Skin epidermis (tissue), 12 donors: Measurements from ENCODE around the gene RAD1.

Experiments used
- H3K27ac ChIP-seq, 21 experiments: fragments of 200-600 bp; sonication (generic) in 11 of 21; one replicate each; pipeline ENCODE4 v1.5.0; 2020; ENCODE audit warnings: mild to moderate bottlenecking in 3 of 21, inconsistent platforms in 2 of 21, moderate library complexity in 2 of 21
- H3K4me3 ChIP-seq, 7 experiments: fragments of 200-600 bp; sonication (generic) in 2 of 7; one replicate each; pipeline ENCODE4 v1.5.0; 2020; ENCODE audit warnings: inconsistent platforms in 2 of 7, mild to moderate bottlenecking in 2 of 7, moderate library complexity in 1 of 7

Gene RAD1

DNA sequence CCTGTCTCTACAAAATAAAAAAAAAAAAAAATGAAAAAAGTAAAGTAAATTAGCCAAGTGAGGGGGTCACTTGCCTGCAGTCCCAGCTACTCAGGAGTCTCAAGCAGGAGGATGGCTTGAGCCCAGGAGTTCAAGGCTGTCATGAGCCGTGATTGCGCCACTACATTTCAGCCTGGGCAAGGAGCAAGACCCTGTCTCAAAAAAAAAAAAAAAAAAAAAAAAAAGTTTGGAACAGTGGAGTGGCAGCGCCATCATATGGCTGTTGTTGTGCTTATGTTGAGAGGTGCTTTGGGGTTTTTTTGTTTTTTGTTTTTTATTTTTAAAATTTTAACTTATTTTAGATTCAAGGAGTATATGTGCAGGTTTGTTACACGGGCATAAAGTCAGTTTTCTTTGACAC lies 3.8 kb upstream of the RAD1 start:
- no peak overlapping the region for H3K27ac ChIP-seq
- no peak overlapping the region for H3K4me3 ChIP-seq

DNA sequence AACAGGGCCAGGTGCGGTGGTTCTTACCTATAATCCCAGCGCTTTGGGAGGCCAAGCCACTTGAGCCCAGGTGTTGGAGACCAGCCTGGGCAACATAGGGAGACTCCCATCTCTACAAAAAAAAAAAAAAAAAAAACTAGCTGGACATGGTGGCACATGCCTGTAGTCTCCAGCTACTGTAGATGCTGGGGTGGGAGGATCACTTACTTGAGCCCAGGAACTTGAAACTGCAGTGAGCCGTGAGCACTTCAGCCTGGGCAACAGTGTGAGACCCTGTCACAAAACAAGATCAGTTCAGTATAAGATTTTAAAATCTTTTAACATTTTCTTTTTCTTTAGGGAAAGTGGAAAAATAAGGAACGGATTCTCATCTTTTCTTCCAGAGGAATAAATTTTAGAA lies 2.7 kb upstream of the RAD1 start:
- Histone ChIP-seq H3K4me3 (no peak overlapping the region), H3K27ac (no peak overlapping the region)

DNA sequence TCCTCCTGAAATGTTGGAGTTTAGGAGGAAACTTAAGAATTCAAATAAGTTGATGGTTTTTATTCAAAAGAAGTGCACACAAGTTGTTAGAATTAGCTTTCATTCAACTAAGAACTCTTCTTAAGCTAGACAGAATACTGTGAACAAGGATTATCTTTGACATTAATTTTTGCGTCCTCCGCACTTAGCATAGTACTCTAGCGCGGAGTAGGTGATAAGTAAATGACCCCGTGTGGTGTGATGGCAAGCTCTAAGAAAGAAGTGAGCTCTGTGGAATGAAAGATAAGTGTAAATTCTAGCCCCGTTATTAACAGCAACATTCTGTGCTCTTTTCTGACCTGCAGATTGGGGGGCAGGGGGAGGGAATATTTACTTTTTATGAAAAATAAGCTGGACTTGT lies 1.2 kb upstream of the RAD1 start:
- H3K27ac ChIP-seq = peak overlapping the region in 5 of 21 experiments; percentile 28 to 93 (median 87)
- peak overlapping the region; percentile 65 to 96 (median 78) for H3K4me3 ChIP-seq

DNA sequence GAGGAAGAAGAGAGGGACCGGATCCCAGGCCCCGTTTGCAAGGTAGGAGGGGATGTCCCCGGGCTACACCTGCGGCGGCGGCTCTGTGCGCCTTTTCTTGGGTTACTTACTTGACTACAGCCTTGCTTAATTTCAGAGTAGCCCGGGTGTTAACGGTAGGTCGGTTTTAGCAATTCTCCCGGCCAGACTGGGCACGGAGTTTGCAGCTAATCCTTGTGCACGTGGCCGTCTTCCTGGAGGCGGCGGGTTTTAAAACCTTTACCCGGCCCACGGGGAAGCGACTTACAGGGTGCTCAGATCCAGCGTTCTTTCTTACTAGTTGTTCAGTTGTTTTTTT lies 520 bp upstream of the RAD1 start:
- Histone ChIP-seq H3K27ac (peak overlapping the region; percentile 67 to 95 (median 82)), H3K4me3 (peak overlapping the region; percentile 65 to 96 (median 78))

DNA sequence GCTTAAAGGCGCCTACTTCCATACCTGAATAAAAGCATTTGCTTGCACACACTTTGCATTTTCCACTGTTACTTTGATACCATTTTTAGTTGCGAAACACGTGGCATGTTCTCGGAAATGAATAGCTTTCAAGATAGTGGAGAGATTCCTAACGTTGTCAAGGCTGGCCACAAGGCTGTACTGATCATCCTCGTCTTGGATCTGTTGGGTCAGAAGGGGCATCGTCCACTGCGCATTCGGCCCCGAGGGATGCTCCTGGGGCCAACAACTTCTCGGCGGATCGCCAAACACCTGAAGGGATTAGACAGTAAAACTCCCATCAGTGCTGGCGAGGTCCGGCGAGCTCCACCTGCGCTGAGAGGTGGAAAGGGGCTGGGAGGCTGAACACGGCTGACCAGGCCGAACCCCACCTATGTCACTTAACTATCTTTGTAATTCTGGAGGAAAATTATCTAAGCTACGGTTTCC lies 599 bp downstream of the RAD1 start:
- Histone ChIP-seq H3K4me3 (peak overlapping the region; percentile 65 to 96 (median 78)), H3K27ac (peak overlapping the region in 20 of 21 experiments; percentile 67 to 95 (median 83))

DNA sequence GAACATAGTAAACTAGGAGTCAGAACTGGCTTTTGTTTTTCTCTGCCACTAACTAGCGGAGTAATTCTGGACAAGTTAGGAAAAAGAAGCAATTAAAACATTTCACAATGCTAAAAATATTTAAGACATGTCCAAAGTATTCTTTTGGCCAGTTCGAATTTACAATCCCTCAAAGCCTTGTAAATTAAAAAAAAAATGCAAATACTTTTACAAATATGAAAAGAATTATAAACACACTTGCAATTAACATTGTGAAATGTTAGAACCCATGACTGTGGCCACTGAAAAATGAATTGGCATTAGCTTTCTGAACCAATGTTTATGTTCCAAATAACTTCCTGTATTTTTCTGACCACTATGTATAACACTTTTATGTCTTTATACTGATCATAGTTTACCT lies 2.2 kb downstream of the RAD1 start:
- Histone ChIP-seq H3K4me3 (no peak overlapping the region), H3K27ac (no peak overlapping the region)

DNA sequence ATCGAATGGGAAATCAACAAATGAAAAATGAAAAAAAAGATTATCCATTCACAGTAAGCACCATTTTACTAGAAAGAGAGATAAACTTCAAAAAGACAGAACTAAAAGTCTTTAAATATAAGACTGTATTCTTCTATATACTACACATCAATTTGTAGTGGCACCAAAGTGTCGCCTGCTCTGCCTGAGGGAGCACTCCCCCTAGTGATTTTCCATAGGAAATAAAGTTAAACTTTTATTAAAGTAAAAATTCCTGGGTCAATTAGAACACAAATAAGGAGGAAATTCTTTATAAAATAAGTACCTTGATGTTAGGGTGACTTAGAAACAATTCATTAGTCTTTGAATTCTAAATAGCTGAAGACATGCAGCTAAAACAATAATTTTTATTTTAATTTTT lies 9.7 kb downstream of the RAD1 start:
- Histone ChIP-seq H3K4me3 (no peak overlapping the region), H3K27ac (no peak overlapping the region)

DNA sequence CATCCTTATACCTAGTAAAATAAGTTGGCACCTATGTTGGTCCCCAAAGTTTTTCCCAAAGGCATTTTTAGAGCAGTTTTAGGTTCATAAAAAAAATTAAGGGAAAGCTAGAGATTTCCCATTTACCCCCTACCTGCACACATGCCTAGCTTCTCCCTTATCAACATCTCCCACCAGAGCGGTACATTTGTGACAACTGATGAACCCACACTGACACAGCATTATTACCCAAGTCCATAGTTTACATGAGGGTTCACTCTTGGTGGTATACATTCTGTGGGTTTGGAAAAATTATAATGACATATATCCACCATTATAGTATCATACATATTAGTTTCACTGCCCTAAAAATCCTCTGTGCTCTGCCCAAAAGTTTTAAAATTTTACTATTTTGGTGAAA lies 12.0 kb downstream of the RAD1 start:
- Histone ChIP-seq H3K4me3 (no peak overlapping the region), H3K27ac (no peak overlapping the region)

DNA sequence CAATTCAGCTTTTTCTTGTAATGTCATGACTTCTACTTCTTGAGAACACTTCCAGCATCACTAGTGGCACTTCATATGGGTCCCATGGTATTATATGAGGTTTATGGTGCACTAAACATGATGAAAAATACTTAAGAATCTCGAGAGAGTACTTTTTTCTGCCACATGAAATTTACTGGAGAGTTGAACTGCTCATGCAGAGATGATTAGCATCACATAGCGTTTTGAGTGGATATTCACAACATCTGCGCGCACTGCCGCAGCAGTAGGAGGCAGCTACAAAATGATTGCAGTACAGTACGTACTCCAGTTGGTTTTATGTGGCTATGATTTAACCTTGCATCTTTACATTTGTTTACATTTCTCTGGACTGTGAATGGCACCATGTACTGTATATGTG lies 14.7 kb downstream of the RAD1 start:
- no peak overlapping the region for H3K4me3 ChIP-seq
- H3K27ac ChIP-seq = no peak overlapping the region

DNA sequence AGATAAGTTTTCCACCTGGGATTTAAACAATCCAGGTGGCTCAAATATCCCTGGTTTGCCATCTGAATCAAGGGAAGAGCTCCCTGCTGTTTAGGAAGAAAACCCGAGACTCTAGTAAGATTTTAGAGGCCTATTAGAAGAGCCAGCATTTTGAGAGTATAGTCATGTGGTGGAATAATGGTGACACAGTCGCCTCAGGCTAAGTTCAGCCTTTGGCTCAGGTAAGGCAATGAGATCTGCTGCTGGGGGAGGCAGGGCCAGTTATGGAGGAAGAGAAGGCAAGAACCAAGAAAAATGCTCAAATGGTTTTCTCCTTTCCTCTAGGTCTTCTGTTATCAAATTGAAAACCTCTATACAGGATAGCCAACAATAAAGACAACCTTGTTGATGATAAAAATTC lies 16.2 kb downstream of the RAD1 start:
- Histone ChIP-seq H3K27ac (no peak overlapping the region), H3K4me3 (no peak overlapping the region)

DNA sequence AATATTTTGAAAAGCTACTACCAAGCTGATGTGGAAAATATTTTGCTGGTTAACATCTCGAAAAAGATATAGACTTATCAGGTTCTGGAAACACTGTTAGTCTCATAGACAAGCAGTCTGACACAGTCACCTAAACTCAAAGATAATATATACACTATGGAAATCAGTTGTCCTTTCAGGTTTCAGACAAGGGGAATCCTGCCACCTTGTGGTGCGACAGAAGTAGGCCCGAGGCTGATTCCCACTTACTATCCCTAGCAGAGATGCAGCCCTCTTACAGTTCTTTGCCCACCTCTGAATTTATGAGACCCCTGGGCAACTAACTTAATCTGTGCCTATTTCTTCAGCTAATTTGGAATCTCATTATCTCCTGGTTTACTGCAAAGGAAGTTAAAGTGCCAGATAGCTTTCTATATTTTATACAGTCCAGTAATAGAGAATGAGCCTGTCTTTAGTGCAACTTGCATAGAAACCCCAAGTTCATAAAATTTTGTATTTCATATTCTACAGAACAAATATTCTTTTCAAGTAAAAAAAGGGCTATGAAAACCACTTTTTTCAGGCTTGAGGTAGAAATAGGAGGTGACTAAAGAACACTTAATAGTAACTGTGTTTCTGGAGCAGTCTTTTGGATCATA lies 16.9 kb downstream of the RAD1 start:
- Histone ChIP-seq H3K27ac (no peak overlapping the region), H3K4me3 (no peak overlapping the region)

DNA sequence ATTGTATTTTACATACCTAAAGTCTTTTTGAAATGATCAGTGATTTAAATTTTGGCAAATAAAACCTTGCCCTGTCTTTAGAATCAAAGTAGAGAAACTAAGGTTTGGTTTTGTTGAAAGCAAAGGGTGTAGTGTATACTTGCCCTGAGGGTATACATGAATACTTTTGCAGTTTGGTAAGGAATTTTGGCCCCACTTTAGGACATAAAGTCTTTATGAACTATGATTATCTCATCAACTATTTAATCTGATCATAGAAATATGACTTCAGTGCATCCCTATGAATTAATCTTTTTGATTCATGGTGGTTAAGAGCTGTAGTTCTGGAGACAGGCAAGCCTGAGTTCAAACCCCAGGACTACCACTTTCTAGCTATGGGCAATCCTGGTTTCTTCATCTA lies 17.7 kb downstream of the RAD1 start:
- H3K4me3 ChIP-seq = no peak overlapping the region
- H3K27ac ChIP-seq = no peak overlapping the region

DNA sequence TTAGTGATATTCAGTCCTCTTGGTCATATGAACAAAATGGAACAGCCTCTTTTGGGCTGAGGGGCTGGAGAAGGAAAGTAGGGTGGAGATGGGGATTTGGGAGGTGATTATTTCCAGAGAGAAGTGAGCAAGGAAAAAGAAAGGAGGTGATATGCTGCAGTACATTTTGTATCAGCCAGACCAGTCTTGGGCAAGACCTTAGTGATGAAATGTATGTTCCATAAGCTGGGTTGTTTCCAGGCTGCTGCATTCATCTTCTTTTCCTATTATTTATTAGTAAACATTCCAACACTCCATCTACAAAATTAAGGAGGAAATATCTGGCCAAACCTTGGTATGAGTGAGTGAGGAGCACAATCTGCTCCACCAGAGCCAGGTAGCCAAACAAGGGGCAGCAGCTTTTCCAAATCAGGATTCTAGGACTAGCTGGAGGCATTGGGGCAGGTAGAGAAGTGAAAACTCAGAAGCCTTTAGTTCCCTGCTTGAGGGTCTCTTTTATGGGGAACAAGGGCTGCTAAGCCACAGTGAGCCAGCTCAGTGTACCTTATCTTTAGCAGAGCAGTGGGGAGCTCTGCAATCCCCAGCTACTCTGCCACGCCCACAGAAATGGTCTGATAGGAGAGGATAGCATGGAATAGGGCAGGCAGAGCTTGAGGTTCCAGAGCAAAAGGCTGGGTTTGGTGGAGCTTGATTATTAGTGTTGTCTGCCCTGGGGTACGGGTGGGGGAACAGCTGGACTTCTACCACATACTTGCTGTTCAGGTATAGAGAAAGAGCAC lies 19.5 kb downstream of the RAD1 start:
- no peak overlapping the region for H3K4me3 ChIP-seq
- no peak overlapping the region for H3K27ac ChIP-seq

DNA sequence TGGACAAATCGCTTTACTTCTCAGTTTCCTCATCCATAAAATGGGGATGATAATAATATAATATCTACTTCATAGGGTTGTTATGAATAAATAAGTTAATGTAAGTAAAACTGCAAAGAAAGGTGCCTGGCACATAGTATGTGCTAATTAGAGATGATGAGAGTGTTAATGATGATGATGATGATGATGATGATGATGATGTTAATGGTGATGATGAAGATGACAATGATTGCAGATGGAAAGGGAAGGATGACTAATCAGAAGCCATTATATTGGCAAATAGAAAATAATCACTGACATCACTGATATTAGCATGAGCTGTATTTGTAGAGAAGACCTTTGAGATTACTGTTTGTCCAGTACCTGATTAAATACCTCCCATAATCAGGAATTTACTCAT lies 20.6 kb downstream of the RAD1 start:
- H3K27ac ChIP-seq = no peak overlapping the region
- no peak overlapping the region for H3K4me3 ChIP-seq

DNA sequence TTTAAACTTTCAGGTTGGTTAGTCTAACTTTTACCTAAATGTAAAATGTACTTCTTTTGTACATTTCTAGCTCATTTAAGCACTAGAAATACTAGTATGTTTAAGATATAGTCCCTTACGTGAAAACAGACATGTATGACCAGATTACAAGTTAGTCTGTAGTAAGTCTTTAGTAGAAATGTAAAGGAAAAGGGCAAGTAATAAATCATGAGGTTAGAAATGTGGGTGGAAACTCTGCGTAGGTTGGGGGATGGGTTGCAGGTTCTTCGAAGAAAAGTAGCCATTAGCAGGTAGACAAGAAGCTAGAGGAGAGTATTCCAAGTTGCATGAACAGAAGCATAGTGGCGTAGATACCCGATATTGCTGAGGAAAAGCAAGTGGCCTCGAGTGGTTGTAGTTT lies 22.9 kb downstream of the RAD1 start:
- Histone ChIP-seq H3K27ac (no peak overlapping the region), H3K4me3 (no peak overlapping the region)

DNA sequence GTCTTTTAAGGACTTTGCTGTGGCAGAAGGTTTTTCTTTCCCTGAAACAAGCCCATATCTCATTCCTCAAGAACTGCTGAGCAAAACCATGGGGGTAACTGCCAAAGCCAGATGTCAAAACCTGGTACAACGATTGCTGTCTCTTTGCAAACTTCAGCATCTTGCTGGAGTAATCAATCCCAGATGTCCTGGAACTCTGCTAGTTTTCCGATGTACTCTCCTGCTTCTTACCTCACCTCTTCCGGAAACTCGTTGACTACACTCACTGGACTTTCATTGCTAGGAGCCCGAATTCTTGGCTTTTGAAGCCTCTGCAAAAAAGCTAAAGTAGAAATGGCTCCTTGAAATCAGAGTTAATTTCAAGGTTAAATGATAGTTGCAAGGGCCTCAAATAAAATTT lies 23.3 kb downstream of the RAD1 start:
- Histone ChIP-seq H3K27ac (no peak overlapping the region), H3K4me3 (no peak overlapping the region)

DNA sequence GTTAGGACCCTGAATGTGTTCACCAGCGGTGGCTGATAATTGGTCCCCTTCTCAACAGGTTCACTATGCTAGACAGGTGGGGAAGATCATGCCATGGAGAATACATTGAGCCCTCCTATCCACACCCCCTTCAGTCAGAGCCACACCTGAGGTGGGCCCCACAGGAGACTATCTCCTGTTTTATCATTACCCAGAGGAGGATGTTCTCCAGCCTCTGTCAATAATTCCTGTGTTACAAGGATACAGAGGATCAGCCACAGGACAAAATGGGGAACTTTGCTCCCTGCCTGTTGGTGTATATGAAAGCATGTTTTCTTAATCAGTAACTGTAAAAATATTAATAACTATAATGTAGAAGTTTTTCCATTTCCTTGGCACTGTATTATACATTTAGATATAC lies 25.9 kb downstream of the RAD1 start:
- no peak overlapping the region for H3K4me3 ChIP-seq
- no peak overlapping the region for H3K27ac ChIP-seq

DNA sequence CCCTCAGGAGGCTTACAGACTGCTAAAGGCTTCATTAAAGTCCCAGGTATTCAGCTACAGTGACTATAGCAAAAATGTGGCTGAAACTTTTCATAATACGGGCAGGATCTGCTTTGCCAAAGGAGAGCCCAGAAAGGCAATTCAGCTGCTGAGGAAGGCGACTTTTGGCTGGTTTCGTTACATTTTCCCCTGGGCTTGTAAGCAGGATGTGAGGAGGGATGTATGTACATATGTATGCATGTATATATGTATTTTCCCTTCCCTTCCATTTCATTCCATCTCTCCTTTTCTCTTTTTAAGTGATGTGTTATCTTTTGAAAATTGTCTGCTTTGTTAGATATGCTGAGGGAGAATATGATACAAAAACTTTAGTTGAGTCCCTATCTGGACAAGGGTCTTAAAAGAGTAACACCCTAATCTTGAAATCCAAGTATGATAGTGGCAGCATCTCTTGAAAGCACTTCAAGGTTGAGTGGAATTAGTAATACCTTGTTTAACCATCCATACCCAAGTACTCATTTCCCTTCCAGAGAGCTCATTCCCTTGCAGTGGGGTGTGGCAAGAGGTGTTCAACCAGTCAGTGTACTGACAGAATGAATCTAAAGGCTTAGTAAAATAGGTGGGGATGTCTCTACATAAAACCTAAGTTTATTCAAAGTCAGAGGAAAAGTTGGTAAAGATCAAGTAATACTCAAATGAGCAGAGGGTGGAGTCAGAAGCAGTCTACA lies 28.7 kb downstream of the RAD1 start:
- H3K4me3 ChIP-seq = no peak overlapping the region

DNA sequence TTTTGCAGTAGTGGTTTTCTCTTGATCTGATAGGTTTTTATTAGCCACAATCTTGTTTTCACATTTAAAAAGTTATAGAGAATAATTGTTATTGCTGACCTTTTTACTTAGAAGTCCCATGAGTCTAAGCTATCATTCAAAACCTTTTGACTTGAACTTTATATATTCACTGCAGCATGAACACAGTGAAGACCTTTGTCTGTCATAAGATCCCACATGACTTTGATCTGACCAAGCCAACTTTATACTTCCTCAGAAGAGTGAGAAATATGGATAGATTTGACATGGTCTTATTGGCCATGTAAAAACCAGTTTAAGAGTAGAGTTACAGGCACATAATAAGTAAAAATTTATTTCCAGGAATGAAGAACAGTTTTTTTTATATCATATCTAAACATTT lies 34.1 kb downstream of the RAD1 start:
- H3K27ac ChIP-seq = peak overlapping the region in 1 of 21 experiments; percentile 41
- no peak overlapping the region for H3K4me3 ChIP-seq

More for the DNA sequence above, 28.7 kb downstream of the RAD1 start:
- H3K27ac ChIP-seq = no peak overlapping the region

DNA sequence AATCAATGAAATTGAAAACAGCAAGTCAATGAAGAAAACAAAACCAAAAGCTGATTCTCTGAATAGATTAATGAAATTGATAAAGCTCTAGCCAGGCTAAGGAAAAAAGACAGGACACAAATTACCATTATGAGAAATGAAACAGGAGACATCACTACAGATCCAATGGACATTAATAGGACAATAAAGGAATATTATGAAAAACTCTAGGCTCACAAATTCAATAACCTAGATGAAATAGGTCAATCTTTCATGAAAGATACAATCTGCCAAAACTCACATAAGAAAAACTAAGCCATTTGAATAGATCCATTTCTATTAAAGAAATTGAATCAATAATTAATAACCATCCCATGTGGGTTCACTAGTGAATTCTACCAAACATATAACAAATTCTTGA lies 39.0 kb downstream of the RAD1 start:
- H3K27ac ChIP-seq = no peak overlapping the region
- H3K4me3 ChIP-seq = no peak overlapping the region

DNA sequence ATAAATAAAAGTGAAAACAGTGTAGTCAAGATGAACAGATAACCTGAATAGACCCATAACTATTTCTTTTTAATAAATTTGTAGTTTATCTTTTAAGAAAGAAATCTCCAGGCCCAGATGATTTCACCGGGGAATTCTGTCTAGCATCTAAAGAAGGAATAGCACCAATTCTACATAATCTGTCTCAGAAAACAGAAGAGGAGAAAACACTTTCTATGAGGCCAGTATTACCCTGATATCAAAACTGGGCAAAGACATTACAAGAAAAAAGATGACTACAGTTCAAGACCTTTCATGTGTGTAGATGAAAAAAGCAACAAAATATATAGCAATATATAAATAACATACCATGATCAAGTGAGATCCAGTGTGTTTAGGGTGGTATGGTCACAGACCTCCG lies 44.9 kb downstream of the RAD1 start:
- Histone ChIP-seq H3K27ac (no peak overlapping the region), H3K4me3 (no peak overlapping the region)
